GM12892 (cell line): ENCODE measurements around the gene DLG1.
A peak's percentile ranks its signal among the peaks of the same experiment; 100 is the strongest.
"Not testable (repeated sequence)": the region's sequence is repeated elsewhere in the genome, so short reads cannot be mapped to it uniquely, and the experiment has no call there.

ENCODE experiments used
- DNase-seq: peaks from one replicate; pipeline ENCODE4 v3.0.0; 2011; ENCODE audit not compliant: insufficient read length
- FAIRE-seq: peaks from 2 replicates; lab custom pipeline; 2011; peaks lifted over from hg19 to GRCh38; lab: Jason Lieb, UNC
- POLR2A ChIP-seq: IDR thresholded peaks from 2 replicates; pipeline ENCODE4 v1.6.1; 2011; ENCODE audit warnings: low read depth, low read length, control low read depth
- POLR2AphosphoS5 ChIP-seq: IDR thresholded peaks from 2 replicates; pipeline ENCODE4 v1.6.1; 2011; ENCODE audit warnings: low read depth, low read length, control low read depth
- TAF1 ChIP-seq: IDR thresholded peaks from 2 replicates; pipeline ENCODE4 v1.6.1; 2011; ENCODE audit warnings: low read depth, mild to moderate bottlenecking, control low read depth, low read length, borderline replicate concordance

Gene DLG1

DNA sequence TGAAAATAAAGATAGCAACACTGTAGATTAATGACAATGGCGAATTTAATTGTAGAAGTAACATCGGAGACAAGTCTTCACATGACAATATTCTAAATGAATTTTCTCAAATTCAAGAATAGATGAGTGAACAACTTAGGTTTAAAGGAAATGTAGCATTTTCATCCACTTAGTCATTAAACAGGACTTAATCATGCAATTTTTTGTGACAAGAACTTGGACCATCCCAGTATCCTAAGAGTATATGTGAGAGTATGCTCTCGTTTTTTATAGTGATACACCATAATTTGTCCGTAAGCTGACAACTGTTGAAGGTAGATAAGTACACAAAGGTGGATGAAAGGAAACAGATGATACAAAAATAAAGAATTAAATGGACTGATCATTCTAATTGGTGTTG lies 81.5 kb downstream of the DLG1 start:
- TF ChIP-seq POLR2A (no peak), TAF1 (no peak), POLR2AphosphoS5 (no peak)
- no peak for FAIRE-seq
- no peak for DNase-seq

DNA sequence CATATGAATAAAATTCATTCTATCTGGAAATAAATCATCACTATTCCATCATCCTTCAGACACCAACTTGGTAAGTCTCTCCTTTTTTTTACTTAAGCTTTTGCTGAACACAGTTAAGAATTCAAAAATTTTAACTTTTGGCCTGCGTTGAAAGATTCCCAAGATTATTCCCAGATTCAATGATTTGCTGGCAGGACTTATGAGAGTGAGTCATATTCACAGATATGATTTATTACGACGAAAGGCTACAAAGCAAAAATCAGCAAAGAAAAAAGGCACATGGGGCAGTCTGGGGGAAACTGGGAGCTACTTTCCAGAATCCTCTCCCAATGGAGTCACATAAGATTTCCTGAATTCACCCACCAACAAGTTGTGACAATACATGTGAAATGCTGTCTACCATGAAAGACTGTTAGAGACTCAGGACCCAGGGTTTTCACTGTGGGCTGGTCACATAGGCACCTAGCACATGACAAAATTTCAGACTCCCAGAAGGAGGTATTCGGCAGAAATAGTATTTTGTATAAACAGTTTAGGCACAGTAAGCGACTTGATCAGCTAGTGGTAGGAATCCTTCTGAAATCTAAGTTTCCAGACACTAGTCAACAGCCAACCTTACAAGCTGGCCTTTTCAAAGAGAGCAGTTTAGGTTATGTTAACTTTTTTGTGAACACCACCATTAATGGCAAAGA lies 82.1 kb downstream of the DLG1 start:
- FAIRE-seq, result peak; percentile 62
- no peak for DNase-seq
- TF ChIP-seq TAF1 (no peak), POLR2A (no peak), POLR2AphosphoS5 (no peak)

DNA sequence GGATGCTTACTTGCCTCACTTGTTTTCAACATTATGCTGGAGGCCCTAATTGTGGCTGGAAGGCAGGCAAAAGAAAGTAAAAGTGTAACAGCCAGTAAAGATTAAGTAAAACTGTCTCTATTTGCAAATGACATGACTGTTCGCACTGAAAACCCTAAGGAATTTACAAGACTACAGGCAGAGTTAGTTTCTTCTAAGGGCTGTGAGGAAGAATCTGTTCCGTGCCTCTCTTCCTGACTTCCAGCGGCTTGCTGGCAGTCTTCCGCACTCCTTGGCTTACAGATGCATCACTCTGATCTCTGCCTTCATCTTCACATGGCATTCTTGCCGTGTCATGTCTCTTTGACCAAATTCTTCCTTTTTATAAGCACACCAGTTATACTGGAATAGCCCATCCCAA lies 86.1 kb downstream of the DLG1 start:
- TF ChIP-seq TAF1 (no peak), POLR2AphosphoS5 (no peak), POLR2A (no peak)
- FAIRE-seq (no peak), DNase-seq (no peak)

DNA sequence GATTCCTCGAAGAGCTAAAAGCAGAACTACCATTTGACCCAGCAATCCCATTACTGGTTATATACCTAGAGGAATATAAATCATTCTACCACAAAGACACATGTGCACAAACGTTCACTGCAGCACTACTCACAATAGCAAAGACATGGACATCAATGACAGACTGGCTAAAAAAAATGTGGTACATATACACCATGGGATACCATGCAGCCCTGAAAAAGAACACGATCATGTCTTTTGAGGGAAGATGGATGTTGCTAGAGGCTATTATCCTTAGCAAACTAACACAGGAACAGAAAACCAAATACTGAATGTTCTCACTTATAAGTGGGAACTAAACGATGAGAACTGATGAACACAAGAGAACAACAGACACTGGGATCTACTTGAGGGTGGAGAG lies 86.7 kb downstream of the DLG1 start:
- peak; percentile 60 for FAIRE-seq
- not testable (repeated sequence) for DNase-seq

DNA sequence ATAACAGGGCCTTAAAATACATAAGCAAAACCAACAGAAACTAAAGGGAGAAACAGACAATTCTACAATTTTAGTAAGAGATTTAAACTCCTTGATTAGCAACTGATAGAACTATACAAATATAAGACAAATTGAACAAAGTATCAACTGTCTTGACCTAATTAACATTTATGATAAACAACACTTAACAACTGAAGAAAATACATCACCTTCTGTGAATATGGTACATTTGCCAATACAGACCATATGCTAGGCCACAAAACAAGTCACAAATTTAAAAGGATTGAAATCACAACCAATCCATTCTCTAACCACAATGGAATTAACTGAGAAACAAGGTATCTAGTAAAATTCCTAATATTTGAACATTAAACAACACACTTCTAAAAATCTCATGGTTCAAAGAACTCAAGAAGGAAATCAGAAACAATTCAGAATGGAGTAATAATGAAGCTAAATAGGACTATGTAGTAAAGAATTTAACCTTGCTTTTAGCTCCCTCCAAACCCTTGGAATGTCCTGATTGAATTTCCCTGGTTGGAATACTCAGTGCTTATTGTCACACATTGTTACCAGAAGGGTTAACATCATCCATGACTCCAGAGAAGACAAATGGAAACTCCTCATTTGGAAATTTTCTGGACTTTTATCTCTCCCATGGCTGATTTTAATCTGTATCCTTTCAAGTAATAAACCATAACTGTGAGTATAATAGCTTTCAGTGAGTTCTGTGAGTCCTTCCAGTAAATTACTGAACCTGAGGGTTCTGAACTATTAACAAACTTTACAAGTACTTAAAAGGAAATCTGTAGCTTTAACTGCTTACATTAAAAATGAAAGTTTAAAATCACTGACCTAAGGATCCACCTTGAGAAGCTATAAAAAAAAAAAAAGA lies 88.8 kb downstream of the DLG1 start:
- FAIRE-seq (no peak), DNase-seq (no peak)
- TF ChIP-seq POLR2AphosphoS5 (no peak), POLR2A (no peak), TAF1 (no peak)

DNA sequence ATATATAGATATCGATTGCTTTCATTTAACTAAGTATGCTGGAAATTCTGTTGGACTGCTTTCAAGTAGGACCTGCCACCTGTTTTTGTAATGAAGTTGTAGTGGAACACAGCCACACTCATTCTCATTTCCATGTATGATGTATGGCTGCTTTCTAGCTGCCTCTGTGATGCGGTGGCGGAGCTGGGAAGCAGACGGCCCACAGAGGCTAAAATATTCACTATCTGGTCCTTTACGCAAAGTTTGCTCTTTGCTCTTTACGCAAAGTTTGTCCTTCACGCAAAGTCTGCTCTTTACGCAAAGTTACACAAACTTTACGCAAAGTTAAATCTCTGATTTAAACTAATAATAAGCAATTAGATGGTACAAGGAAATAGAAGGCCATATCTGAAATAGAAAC lies 91.5 kb downstream of the DLG1 start:
- FAIRE-seq (no peak), DNase-seq (no peak)
- no peak for TF ChIP-seq POLR2AphosphoS5
- no peak for TF ChIP-seq TAF1
- no peak for TF ChIP-seq POLR2A

DNA sequence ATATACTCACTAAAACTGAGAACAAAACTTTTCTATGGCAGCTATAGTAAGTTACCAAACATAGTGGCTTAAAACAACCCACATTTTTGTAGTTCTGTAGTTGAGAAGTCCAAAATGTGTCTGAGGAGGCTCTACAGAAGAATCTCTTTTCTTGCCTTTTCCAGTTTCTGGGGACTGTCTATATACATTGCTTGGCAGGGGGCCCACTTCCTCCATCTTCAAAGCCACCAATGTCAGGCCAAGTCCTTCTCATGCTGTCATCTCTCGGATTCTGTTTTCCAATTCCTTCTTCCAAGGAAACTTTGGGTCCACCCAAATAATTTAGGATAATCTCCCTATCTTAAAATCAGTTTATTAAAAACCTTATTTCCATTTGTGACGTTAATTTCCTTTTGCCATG lies 92.7 kb downstream of the DLG1 start:
- DNase-seq (no peak), FAIRE-seq (no peak)
- TF ChIP-seq POLR2A (no peak), TAF1 (no peak), POLR2AphosphoS5 (no peak)

DNA sequence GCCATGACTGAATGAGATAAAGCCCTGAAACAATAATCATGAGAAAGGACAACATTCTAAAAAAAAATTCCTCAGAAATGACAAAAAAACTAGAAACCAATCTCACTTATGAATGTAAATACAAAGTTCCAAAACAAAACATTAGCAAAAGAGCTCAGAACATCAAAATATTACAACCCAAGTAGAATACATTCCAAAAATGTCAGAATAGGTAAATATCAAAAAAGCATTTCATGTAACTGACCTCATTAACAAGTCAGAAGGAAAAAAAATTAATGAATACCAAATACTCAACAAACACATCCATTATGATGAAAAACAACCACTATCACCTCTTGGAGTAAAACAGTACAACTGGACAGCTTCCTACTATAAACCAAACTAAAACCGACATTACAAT lies 93.1 kb downstream of the DLG1 start:
- TF ChIP-seq POLR2A (no peak), TAF1 (no peak), POLR2AphosphoS5 (no peak)
- no peak for DNase-seq
- no peak for FAIRE-seq

DNA sequence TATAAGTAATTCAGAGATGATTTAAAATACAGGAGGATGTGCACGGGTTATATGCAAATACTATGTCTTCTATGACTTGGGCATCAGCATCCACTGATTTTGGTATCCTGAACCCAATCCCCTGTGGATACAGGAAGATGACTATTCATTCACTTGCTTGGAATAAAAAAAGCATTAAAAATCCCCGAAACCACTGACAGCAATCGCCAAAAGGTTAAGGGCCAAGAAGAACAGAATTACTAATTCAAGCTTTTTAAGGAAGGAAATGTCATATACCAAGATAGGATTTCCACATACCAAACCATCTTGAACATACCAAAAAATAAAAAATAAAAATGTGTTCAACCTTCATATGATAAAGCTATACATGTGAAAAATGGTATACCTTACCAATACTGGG lies 93.7 kb downstream of the DLG1 start:
- DNase-seq (no peak), FAIRE-seq (no peak)
- TF ChIP-seq POLR2AphosphoS5, result no peak
- no peak for TF ChIP-seq POLR2A
- no peak for TF ChIP-seq TAF1

DNA sequence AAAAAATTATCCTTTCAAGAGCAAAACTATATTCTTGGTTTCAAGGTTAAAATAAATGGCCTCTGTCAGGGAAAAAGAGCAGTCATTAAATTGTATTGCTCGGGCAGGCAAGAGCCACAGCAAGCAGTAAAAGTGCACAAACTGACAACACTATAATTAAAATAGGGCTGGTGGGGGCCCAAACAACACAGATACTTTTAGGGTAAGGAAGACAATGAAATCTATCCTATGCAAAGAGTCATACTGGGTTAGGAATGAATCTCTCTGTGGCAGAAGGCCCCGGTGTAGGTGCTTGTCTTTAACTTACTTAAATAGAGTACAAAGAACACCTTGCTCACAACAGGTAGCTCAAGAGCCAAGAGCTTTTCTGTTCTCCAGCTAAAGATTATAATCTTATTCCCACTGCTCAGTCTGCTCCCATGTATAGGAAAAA lies 94.7 kb downstream of the DLG1 start:
- DNase-seq (no peak), FAIRE-seq (no peak)
- no peak for TF ChIP-seq POLR2AphosphoS5
- TF ChIP-seq POLR2A, result no peak

DNA sequence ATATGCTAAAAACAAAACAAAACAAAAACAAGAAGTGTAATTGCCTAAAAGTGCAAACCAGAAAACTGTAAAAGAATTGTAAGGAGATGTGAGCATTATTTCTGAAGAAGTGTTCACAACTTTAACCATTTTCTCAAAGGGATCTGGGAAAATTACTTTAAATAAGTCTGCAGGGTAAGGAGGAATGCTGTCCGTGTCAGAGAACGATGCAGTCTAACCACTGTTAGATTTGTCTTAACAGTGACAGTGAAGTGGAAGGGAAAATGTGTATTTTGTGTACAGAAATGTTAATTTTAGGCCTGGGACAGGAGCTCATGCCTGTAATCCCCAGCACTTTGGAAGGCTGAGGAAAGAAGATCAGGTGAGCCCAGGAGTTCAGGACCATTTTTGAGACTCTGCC lies 95.7 kb downstream of the DLG1 start:
- TF ChIP-seq POLR2A, result no peak
- TF ChIP-seq POLR2AphosphoS5, result no peak
- no peak for TF ChIP-seq TAF1
- DNase-seq, result no peak
- no peak for FAIRE-seq

DNA sequence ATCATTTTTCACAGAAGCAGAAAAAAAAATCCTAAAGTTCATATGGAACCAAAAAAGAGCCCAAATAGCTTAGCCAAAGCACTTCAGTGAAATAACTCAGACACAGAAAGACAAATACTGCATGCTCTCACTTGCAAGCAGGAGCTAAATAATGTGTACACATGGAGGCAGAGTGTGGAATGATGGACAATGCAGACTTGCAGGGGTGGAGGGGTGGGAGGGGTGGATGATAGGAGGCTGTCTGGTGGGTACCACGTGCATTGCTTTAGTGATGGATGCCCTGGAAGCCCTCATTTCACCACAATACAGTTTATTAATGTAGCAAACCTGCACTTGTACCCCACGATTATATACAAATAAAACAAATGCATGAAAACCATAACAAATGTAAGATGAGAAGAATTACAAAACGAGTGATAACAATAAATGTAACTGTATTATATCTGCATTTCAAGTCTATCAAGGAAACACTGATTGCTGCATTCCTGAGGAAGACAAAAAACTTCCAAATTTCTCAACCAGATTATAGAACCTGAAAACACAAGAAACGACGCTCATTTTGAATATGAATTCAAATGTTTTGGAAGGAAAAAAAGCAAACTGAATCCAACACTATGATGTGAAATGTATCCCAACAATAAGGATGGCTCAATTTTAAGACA lies 96.5 kb downstream of the DLG1 start:
- TF ChIP-seq POLR2A, result no peak
- TF ChIP-seq POLR2AphosphoS5, result no peak
- TF ChIP-seq TAF1, result no peak
- no peak for DNase-seq

DNA sequence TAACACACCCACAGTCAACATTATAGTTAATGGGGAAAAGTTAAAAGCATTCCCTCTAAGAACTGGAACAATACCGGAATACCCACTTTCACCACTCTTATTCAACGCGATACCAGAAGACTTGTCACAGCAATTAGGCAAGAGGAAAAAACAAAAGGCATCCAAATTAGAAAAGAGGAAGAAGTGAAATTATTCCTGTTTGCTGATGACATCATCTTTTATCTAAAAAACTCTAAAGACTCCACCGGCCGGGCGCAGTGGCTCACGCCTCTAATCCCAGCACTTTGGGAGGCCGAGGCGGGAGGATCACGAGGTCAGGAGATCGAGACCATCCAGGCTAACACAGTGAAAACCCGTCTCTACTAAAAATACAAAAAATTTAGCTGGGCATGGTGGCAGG lies 97.6 kb downstream of the DLG1 start:
- DNase-seq, FAIRE-seq: not testable (repeated sequence)

More for the DNA sequence above, 96.5 kb downstream of the DLG1 start:
- no peak for FAIRE-seq
